ENCODE results near the gene INS. TPM values are rescaled to one million over a fixed set of nuclear protein-coding genes. Genes with fewer than 3 reads are reported as not detected.

Gene INS
- total and polyA plus RNA-seq, 2 of the 13 experiments (the other 11 are each of a cell fraction or from before 2014, with no cell fraction given): not detected

- TF ChIP-seq ZMYM2 (CRISPR knock-in tag; IDR thresholded peaks at IDR 0.05) (no peak), GTF3A (CRISPR knock-in tag; conservative IDR thresholded peaks at IDR 0.05) (no peak), ZNF124 (CRISPR knock-in tag; IDR thresholded peaks at IDR 0.05) (no peak), ZHX2 (IDR thresholded peaks at IDR 0.05; ENCODE audit: low read depth) (no peak), ZHX2 (CRISPR knock-in tag; IDR thresholded peaks at IDR 0.05; ENCODE audit: borderline replicate concordance) (no peak), RXRB (CRISPR knock-in tag; IDR thresholded peaks at IDR 0.05; ENCODE audit: borderline replicate concordance) (peak; percentile 30; the same call in 1 of the 2 replicates), HOXD1 (CRISPR knock-in tag; IDR thresholded peaks at IDR 0.05) (no peak), MEF2D (CRISPR knock-in tag; IDR thresholded peaks at IDR 0.05) (no peak), MYPOP (CRISPR knock-in tag; IDR thresholded peaks at IDR 0.05) (no peak), DPF2 (CRISPR knock-in tag; IDR thresholded peaks at IDR 0.05; ENCODE audit: borderline replicate concordance, low read depth) (no peak), ZNF639 (CRISPR knock-in tag; conservative IDR thresholded peaks at IDR 0.05) (no peak), PAF1 (CRISPR knock-in tag; IDR thresholded peaks at IDR 0.05) (peak; percentile 92), PATZ1 (CRISPR knock-in tag; IDR thresholded peaks at IDR 0.05) (peak; percentile 51), UBTF (CRISPR knock-in tag; IDR thresholded peaks at IDR 0.05) (0 out of 2 replicates have a peak, but pooled peaks have one; percentile 13), ZNF232 (CRISPR knock-in tag; IDR thresholded peaks at IDR 0.05; ENCODE audit: borderline replicate concordance) (no peak), TBX2 (CRISPR knock-in tag; IDR thresholded peaks at IDR 0.05; ENCODE audit: borderline replicate concordance) (no peak)
Observed at GRCh38 chr11:2130881-2131352, 30.1 kb downstream of the INS start (continued).

All from HepG2 (cell line).